ENCODE data around the gene TENT5A.

Gene TENT5A

GRCh38 chr6:81713205-81713604, 39.3 kb downstream of the TENT5A start:
- no peak for DNase-seq (ENCODE audit: low spot score)

GRCh38 chr6:81708113-81708699, 44.3 kb downstream of the TENT5A start:
- DNase-seq (ENCODE audit: low spot score): no peak

- no peak for DNase-seq (ENCODE audit: low spot score)
These were observed 47.8 kb downstream of the TENT5A start for GRCh38 chr6:81704700-81705099.

DNA sequence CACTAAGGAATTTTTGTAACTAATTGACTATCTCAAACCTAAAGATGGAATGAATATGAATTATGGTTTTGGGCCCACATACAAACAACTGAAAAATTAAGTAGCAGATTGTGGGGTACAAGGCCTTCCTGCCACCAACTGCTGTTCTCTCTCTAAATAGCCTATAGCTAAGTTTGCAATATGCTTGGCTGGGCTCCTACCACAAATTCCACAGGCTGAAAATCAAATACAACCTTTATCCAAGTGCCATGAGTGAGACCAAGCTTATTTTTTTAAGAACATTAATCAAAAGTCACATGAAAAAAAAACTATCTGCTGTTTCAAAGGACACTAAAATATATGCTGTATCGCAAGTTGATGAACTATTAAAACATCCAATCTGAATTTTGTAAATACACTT, 52.1 kb downstream of the TENT5A start:
- no peak for DNase-seq (ENCODE audit: low spot score)

- DNase-seq (ENCODE audit: low spot score): no peak
These were observed 54.9 kb downstream of the TENT5A start for GRCh38 chr6:81697559-81697958.

DNA sequence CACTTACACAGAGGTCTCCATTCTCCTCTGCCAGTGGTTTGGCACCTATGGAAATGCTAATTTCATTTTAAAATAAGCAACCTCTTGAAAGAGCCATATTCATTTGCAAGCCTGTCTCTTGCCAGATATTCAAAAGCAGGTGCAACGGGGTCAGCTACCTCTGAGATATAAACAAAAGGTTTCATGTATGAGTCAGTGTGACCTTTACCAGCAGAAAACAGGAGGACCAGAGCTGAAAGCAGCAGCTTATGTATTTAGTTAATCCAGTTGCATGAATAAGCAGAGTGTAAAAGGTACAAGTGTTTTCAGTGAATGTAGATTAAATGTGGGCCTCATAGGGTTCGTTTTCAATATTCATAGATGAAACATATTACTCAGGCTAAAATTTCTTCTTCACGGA, 56.0 kb downstream of the TENT5A start:
- peak; percentile 53 for DNase-seq (ENCODE audit: low spot score)
